NCI-H2227 treated with DMSO at 0.1 percent for 48 hours (cell line): ENCODE results near the gene SYNE1.
"Not testable (repeated sequence)": the region's sequence is repeated elsewhere in the genome, so short reads cannot be mapped to it uniquely, and the experiment has no call there.

Experiments used
- DNase-seq: peaks from one replicate; lab custom pipeline; 2025; lab: John Stamatoyannopoulos, UW

The SYNE1 gene, protein sequence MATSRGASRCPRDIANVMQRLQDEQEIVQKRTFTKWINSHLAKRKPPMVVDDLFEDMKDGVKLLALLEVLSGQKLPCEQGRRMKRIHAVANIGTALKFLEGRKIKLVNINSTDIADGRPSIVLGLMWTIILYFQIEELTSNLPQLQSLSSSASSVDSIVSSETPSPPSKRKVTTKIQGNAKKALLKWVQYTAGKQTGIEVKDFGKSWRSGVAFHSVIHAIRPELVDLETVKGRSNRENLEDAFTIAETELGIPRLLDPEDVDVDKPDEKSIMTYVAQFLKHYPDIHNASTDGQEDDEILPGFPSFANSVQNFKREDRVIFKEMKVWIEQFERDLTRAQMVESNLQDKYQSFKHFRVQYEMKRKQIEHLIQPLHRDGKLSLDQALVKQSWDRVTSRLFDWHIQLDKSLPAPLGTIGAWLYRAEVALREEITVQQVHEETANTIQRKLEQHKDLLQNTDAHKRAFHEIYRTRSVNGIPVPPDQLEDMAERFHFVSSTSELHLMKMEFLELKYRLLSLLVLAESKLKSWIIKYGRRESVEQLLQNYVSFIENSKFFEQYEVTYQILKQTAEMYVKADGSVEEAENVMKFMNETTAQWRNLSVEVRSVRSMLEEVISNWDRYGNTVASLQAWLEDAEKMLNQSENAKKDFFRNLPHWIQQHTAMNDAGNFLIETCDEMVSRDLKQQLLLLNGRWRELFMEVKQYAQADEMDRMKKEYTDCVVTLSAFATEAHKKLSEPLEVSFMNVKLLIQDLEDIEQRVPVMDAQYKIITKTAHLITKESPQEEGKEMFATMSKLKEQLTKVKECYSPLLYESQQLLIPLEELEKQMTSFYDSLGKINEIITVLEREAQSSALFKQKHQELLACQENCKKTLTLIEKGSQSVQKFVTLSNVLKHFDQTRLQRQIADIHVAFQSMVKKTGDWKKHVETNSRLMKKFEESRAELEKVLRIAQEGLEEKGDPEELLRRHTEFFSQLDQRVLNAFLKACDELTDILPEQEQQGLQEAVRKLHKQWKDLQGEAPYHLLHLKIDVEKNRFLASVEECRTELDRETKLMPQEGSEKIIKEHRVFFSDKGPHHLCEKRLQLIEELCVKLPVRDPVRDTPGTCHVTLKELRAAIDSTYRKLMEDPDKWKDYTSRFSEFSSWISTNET (N-terminal part only)

DNA sequence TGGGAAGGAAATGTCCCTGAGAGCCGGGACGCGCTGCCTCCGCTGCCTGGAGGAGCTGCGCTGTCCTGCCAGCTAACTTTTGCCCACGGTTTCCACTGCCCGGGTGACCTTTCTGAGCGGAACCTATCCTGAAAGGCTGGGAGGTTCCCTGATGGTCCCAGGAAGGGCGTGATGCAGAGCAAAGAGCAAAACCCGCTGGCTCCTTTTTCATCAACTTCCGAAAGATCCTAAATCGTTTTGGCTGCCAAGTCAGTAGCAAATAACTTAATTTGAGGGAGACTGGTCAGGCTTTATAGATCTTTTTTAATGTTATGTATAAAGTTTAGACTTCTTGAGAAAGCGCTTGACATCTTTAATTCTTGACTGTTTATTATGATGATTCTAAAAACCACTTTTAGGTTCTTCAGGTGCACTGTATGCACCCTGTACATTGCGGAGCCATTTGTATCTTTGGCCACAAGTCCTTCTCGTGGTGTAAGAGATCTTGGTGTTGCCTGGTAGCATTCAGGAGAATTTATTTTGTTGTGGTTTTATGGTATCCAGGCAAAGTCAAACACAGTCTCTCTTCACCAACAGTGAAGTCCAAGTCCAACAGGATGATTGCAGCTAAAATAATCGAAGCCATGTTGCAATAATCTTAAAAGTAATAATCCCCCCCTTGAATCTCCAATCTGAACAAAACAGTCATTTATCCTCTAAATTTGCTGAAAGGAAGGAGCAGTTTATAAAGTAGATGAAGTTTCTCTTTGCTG, at the start of gene SYNE1:
TSS of gene SYNE1 (minus strand) at position 67 of the 752 bp plus-strand sequence. CDS start 9,031 bp downstream, outside the sequence.
- DNase-seq: no peak

DNA sequence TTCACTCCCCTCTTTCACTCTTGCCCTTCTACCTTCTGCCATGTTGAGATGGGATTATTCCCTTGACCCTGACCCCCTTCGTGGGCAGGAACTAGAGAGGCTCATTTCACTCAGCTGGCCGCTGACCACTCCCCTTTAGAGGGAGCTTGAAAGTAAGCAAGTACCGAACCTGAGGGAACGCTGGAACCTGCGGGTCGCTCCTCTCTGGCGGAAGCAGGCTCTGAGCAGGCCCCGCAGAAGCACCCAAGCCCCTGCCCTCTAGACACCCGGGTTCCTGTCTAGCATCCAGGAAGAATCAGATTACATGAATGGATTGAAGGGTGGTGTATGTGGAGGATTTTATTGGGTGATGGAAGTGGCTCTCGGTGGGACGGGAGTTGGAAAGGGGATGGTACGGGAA, 48.7 kb upstream of the SYNE1 start:
- DNase-seq: no peak

DNA sequence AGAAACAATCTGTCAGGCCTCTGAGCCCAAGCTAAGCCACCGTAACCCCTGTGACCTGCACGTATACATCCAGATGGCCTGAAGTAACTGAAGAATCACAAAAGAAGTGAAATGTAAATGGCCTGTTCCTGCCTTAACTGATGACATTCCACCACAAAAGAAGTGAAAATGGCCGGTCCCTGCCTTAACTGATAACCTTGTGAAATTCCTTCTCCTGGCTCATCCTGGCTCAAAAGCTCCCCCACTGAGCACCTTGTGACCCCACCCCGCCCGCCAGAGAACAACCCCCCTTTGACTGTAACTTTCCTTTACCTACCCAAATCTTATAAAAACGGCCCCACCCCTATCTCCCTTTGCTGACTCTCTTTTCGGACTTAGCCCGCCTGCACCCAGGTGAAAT, 45.8 kb upstream of the SYNE1 start:
- DNase-seq: not testable (repeated sequence)

- no peak for DNase-seq
Observed at GRCh38 chr6:152682141-152682540, 45.0 kb upstream of the SYNE1 start.

- DNase-seq: no peak
Observed at GRCh38 chr6:152680879-152681517, 43.8 kb upstream of the SYNE1 start.

DNA sequence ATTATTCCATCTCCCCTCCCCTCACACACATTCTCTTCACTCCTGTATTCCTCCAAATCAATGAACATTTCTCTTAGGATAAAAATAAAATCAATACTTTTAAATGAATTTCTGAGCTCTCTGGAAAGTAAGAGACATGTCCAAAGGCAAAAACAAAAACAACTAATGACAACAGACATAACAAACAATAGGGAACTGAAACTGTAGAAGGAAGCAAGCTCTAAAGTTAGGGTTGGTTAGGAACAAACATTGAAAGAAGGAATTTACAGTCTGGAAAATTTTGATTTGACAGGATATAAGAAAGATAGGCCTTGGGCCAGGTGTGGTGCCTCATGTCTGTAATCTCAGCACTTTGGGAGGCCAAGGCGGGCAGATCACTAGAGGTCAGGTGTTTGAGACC, 43.0 kb upstream of the SYNE1 start:
- DNase-seq: no peak

GRCh38 chr6:152673236-152673635, 36.1 kb upstream of the SYNE1 start:
- no peak for DNase-seq

- no peak for DNase-seq
Observed at GRCh38 chr6:152671171-152671570, 34.0 kb upstream of the SYNE1 start.

GRCh38 chr6:152669895-152670294, 32.7 kb upstream of the SYNE1 start:
- no peak for DNase-seq

GRCh38 chr6:152661776-152662175, 24.6 kb upstream of the SYNE1 start:
- no peak for DNase-seq

DNA sequence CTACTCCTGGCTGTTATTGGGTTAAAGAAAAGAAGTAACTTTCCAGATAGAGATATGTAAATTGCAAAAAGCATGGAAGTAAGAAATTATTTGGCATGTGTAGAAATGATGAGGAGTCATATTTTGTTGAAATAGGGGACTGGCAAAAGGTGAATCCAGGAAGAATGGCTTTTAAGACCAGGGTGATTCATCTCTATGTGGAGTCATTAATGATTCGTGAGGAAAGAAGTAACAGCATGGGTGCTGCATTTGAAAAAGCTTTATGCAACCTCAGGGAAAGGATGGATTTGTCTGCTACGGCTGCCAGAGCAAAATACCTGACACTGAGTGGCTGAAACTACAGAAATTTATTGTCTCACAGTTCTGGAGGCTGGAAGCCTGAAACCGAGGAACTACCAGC, 14.8 kb upstream of the SYNE1 start:
- DNase-seq: no peak

DNA sequence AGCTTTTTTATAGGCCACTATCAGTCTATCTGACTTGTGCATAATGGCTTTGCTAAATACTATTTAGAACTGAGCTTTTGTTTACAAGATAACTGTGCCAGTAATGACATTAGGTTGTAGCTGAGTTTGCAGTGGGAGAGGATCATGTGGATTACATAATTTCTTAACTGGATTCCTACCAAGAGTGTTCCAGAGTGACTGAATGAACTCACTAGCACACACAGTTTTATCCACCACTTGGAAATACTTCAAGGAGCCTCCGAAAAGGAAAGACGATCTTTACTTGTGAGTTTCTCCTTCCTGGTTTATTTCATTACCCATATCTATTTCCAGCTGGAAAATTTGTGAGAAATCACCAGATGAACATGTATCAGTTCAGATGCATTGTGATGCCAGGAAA, 10.9 kb upstream of the SYNE1 start:
- DNase-seq: no peak

GRCh38 chr6:152646732-152647131, 9.6 kb upstream of the SYNE1 start:
- DNase-seq: not testable (repeated sequence)

GRCh38 chr6:152642578-152643375, 5.6 kb upstream of the SYNE1 start:
- DNase-seq: no peak

DNA sequence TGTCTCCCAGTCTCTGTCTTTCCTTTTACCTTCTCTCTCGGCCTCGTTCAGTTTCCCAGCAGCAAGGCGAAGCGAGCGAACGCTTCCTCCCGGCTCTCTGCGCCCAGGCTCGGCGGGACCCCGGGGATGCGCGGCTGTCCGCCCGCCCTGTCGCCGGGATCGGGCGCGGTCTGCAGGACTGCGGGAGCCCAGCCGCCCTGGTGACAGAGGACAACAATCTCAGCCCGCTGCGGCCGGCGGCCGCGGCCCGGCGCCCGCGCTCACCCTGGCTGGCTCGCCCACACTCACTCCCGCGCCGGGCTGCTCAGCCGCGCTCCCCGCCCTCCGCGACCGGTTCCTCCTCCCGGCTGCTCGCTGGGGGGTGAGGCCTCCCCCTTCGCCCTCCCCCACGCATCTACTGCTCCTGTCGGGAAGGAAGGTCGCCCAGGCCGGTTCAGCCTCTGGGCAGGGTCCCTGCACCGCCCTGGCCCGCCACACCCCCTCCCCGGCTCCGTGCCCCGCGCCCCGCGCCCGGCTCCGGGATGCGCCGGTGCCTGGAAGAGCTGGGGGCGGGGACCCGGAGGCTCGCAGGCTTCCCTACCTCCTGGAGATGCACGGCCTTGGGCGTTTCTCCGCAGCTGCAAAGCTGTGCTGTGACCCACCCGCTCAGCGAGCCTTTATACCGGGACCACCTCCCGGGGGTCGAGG, 410 bp downstream of the SYNE1 start:
- DNase-seq: no peak

DNA sequence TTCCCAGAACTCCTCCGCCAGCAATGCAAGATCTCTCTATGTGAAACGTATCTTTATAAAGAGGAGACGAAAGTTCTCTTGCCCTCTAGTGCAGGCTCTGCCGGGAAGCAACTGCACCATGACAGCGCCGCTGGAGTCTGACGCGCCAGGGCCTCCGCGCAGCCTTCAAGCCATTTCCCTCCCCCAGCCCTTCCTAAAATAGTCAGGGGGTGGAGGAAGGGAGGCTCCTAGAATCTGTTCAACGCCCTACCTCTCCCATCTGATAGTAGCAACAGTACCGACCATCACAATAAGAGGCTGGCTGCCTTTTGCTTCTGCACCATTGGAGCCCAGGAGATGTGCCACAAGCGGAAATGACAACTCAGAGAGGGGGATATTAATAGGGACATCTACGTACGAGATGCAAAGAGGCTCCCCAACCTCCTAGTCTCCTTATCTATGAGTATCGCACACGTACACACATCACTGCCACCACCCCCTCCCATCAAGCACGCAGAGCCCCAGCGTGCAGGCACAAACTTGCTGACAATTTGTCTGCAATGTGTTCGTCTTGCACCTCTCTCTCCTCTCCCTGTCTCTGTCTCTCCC, 1.0 kb downstream of the SYNE1 start:
- DNase-seq: no peak

- no peak for DNase-seq
Observed at GRCh38 chr6:152634773-152635172, 2.4 kb downstream of the SYNE1 start.

- no peak for DNase-seq
Observed at GRCh38 chr6:152632121-152632782, 4.9 kb downstream of the SYNE1 start.

GRCh38 chr6:152631376-152631775, 5.8 kb downstream of the SYNE1 start:
- no peak for DNase-seq
